T-helper 22 cell (primary cell): ENCODE results near the gene RITA1.

Experiments
- DNase-seq: peaks from one replicate; pipeline ENCODE4 v3.0.0-alpha.2; 2020; ENCODE audit warnings: low read depth

The RITA1 gene

GRCh38 chr12:113174461-113175384 lies 10.8 kb upstream of the RITA1 start:
- peak; percentile 40 for DNase-seq

GRCh38 chr12:113179023-113179422 lies 6.5 kb upstream of the RITA1 start:
- no peak for DNase-seq

GRCh38 chr12:113180333-113180732 lies 5.2 kb upstream of the RITA1 start:
- no peak for DNase-seq

GRCh38 chr12:113181975-113182374 lies 3.5 kb upstream of the RITA1 start:
- DNase-seq: no peak

GRCh38 chr12:113183030-113183589 lies 2.4 kb upstream of the RITA1 start:
- no peak for DNase-seq

GRCh38 chr12:113184098-113184899 lies 1.2 kb upstream of the RITA1 start:
- DNase-seq: no peak

GRCh38 chr12:113184900-113185179 lies 681 bp upstream of the RITA1 start:
- DNase-seq: peak; percentile 76

- DNase-seq: no peak
These were observed 478 bp downstream of the RITA1 start for GRCh38 chr12:113186033-113186365.

- DNase-seq: no peak
These were observed 1.3 kb downstream of the RITA1 start for GRCh38 chr12:113186666-113187325.

GRCh38 chr12:113189361-113189760 lies 3.8 kb downstream of the RITA1 start:
- DNase-seq: no peak

- DNase-seq: no peak
These were observed 5.2 kb downstream of the RITA1 start for GRCh38 chr12:113190761-113191160.

- no peak for DNase-seq
These were observed 5.7 kb downstream of the RITA1 start for GRCh38 chr12:113191227-113191626.

GRCh38 chr12:113194971-113195391 lies 9.5 kb downstream of the RITA1 start:
- DNase-seq: no peak

GRCh38 chr12:113195598-113195997 lies 10.1 kb downstream of the RITA1 start:
- DNase-seq: no peak

- DNase-seq: no peak
These were observed 11.1 kb downstream of the RITA1 start for GRCh38 chr12:113196582-113196981.

- DNase-seq: peak; percentile 29
These were observed 11.5 kb downstream of the RITA1 start for GRCh38 chr12:113196990-113197389.

- DNase-seq: no peak
These were observed 12.1 kb downstream of the RITA1 start for GRCh38 chr12:113197518-113198077.

GRCh38 chr12:113198296-113198695 lies 12.8 kb downstream of the RITA1 start:
- DNase-seq: no peak

GRCh38 chr12:113200021-113200797 lies 14.7 kb downstream of the RITA1 start:
- no peak for DNase-seq

GRCh38 chr12:113201187-113202177 lies 16.0 kb downstream of the RITA1 start:
- no peak for DNase-seq
